MCF 10A (cell line): Measurements from ENCODE around the gene PSME3. TPM values are rescaled to one million over a fixed set of nuclear protein-coding genes. Genes with fewer than 3 reads are reported as not detected.
A peak's percentile ranks its signal among the peaks of the same experiment; 100 is the strongest.

ENCODE experiments used
- BruUV-seq: library from RNA; stranded (reverse); fragments of 400-500 nt; replicated peaks from 2 replicates; lab custom pipeline; 2021; lab: Mats Ljungman, UMichigan
- CTCF ChIA-PET: fragments of 300-600 bp; sonication (Branson Sonifier 250); formaldehyde crosslinking; extraction: SDS; loops from one replicate; lab custom pipeline; 2021; ENCODE audit warnings: antibody characterized with exemption, inconsistent platforms; lab: Yijun Ruan, JAX
- POLR2A ChIA-PET: fragments of 300-600, 350-650 bp; sonication (Branson Sonifier 250); formaldehyde crosslinking; extraction: SDS; loops from one replicate; lab custom pipeline; 2020; ENCODE audit warnings: antibody characterized with exemption, inconsistent platforms; lab: Yijun Ruan, JAX
- DNase-seq: peaks from one replicate; pipeline ENCODE4 v3.0.0-alpha.2; 2018; ENCODE audit not compliant: unreplicated experiment
- H3K27ac Mint-ChIP-seq: one replicate; pipeline ENCODE4 v1.8.0; 2022; ENCODE audit warnings: mild to moderate bottlenecking, low read depth, mixed read lengths; ENCODE audit not compliant: unreplicated experiment
- H3K27me3 Mint-ChIP-seq: one replicate; pipeline ENCODE4 v1.8.0; 2022; ENCODE audit warnings: mixed read lengths; ENCODE audit not compliant: insufficient read depth, unreplicated experiment
- H3K36me3 Mint-ChIP-seq: one replicate; pipeline ENCODE4 v1.8.0; 2022; ENCODE audit warnings: mild to moderate bottlenecking, moderate library complexity, mixed read lengths; ENCODE audit not compliant: insufficient read depth, unreplicated experiment
- H3K4me1 Mint-ChIP-seq: one replicate; pipeline ENCODE4 v1.8.0; 2022; ENCODE audit warnings: mixed read lengths; ENCODE audit not compliant: insufficient read depth, unreplicated experiment
- H3K4me3 Mint-ChIP-seq: one replicate; pipeline ENCODE4 v1.8.0; 2022; ENCODE audit warnings: mild to moderate bottlenecking, moderate library complexity, mixed read lengths; ENCODE audit not compliant: unreplicated experiment
- H3K9me3 Mint-ChIP-seq: one replicate; pipeline ENCODE4 v1.8.0; 2022; ENCODE audit warnings: mixed read lengths; ENCODE audit not compliant: unreplicated experiment
- CTCF ChIP-seq: fragments of 200-600 bp; IDR thresholded peaks from one replicate; pipeline ENCODE4 v1.8.0; 2022; ENCODE audit warnings: antibody characterized with exemption, mild to moderate bottlenecking; ENCODE audit not compliant: unreplicated experiment
- intact Hi-C: fragments of 100-400 bp; cut with micrococcal nuclease; formaldehyde crosslinking; loops from 2 replicates; pipeline ENCODE4 v1.14.1; 2022
- total RNA-seq: library from RNA; stranded (reverse); gene quantifications from 2 replicates; pipeline ENCODE4 v1.2.3, GENCODE V29; 2022

Gene PSME3
- total RNA-seq, 1 experiment from 2014 or later: 220 TPM

GRCh38 chr17:42797067-42798007 is 35.9 kb upstream of the PSME3 start:
- Mint-ChIP-seq H3K27me3 (no peaks in the 10 kb centered on the region), H3K4me3 (peak overlapping the region; percentile 83), H3K36me3 (no peaks in the 10 kb centered on the region), H3K27ac (peak overlapping the region; percentile 87), H3K9me3 (no peaks in the 10 kb centered on the region), H3K4me1 (peaks cover 17% of the 10 kb centered on the region)
- BruUV-seq: TSS peak; percentile 88
- ChIA-PET POLR2A (interaction anchor here (0.6 to 2.7 kb wide), 12 partner anchors 10 to 74 kb away, joined by 3 to 19 read pairs (median 4); partner anchors contain the start of genes BECN1 and VPS25), CTCF (interaction anchor here (0.6 to 1.6 kb wide), 3 partner anchors 10 to 117 kb away, joined by 3 to 5 read pairs (median 3); no protein-coding TSS in a partner anchor)
- intact Hi-C loops: no loop called here
- DNase-seq: no peak
- TF ChIP-seq CTCF: no peak

- H3K27me3 Mint-ChIP-seq: no peaks in the 10 kb centered on the region
- ChIA-PET POLR2A (interaction anchor here (0.6 to 2.7 kb wide), 17 partner anchors 9 to 374 kb away, joined by 3 to 19 read pairs (median 3); partner anchors contain the start of genes BECN1 and VPS25), CTCF (interaction anchor here (0.6 to 1.6 kb wide), 2 partner anchors 34 to 118 kb away, joined by 3 to 5 read pairs; no protein-coding TSS in a partner anchor)
- H3K36me3 Mint-ChIP-seq: no peaks in the 10 kb centered on the region
- peak overlapping the region; percentile 83 for H3K4me3 Mint-ChIP-seq
- H3K4me1 Mint-ChIP-seq: peaks cover 17% of the 10 kb centered on the region
- no peak for TF ChIP-seq CTCF
- no TSS peak for BruUV-seq
- no peaks in the 10 kb centered on the region for H3K9me3 Mint-ChIP-seq
- intact Hi-C loops: no loop called here
- no peak for DNase-seq
- peak overlapping the region; percentile 87 for H3K27ac Mint-ChIP-seq
Observed at GRCh38 chr17:42798011-42798382, 35.2 kb upstream of the PSME3 start.

- ChIA-PET POLR2A (interaction anchor here (0.6 to 2.7 kb wide), 16 partner anchors 9 to 373 kb away, joined by 3 to 19 read pairs (median 4); partner anchors contain the start of genes BECN1 and VPS25), CTCF (interaction anchor here (1.6 kb wide), 1 partner anchor 35 kb away, joined by 5 read pairs; no protein-coding TSS in a partner anchor)
- DNase-seq: peak; percentile 86
- Mint-ChIP-seq H3K27ac (peak within 1 kb of the TSS; percentile 87), H3K27me3 (no peaks in the 10 kb centered on the region), H3K36me3 (no peaks in the 10 kb centered on the region), H3K9me3 (no peaks in the 10 kb centered on the region), H3K4me1 (peaks cover 17% of the 10 kb centered on the region), H3K4me3 (peak within 1 kb of the TSS; percentile 83)
- no peak for TF ChIP-seq CTCF
- BruUV-seq: no TSS peak
- intact Hi-C loops: no loop called here
Observed at GRCh38 chr17:42798383-42799380, 34.5 kb upstream of the PSME3 start, which contains the start of the genes CNTD1 and COA3. CNTD1 (plus strand) TSS chr17:42798861; CDS start chr17:42799068, 207 bp downstream. COA3 (minus strand) TSS chr17:42798704; CDS start chr17:42798681, 23 bp downstream.
